ENCODE results near the gene APOBR. TPM values are rescaled to one million over a fixed set of nuclear protein-coding genes. Genes with fewer than 3 reads are reported as not detected.

Gene APOBR
- total and polyA plus RNA-seq, 2 of the 13 experiments (the other 11 are each of a cell fraction or from before 2014, with no cell fraction given): 0.03 TPM; not detected in 1

GRCh38 chr16:28531777-28532744 is 37.6 kb downstream of the APOBR start (continued):
- TF ChIP-seq NR2C2 (CRISPR knock-in tag; IDR thresholded peaks at IDR 0.05; ENCODE audit: borderline replicate concordance): no peak
- TF ChIP-seq REXO4 (CRISPR knock-in tag; IDR thresholded peaks at IDR 0.05; ENCODE audit: borderline replicate concordance): no peak
- TF ChIP-seq TFDP1 (CRISPR knock-in tag; IDR thresholded peaks at IDR 0.05; ENCODE audit: borderline replicate concordance): no peak
- no peak for TF ChIP-seq ZNF75D (CRISPR knock-in tag; IDR thresholded peaks at IDR 0.05; ENCODE audit: borderline replicate concordance)
- TF ChIP-seq ZNF224 (CRISPR knock-in tag; IDR thresholded peaks at IDR 0.05): no peak
- peak; percentile 40; the same call in 1 of the 2 replicates for TF ChIP-seq ZFX (CRISPR knock-in tag; IDR thresholded peaks at IDR 0.05; ENCODE audit: low read depth)
- TF ChIP-seq ZNF550 (CRISPR knock-in tag; IDR thresholded peaks at IDR 0.05; ENCODE audit: borderline replicate concordance): no peak
- TF ChIP-seq, protein P1, sequence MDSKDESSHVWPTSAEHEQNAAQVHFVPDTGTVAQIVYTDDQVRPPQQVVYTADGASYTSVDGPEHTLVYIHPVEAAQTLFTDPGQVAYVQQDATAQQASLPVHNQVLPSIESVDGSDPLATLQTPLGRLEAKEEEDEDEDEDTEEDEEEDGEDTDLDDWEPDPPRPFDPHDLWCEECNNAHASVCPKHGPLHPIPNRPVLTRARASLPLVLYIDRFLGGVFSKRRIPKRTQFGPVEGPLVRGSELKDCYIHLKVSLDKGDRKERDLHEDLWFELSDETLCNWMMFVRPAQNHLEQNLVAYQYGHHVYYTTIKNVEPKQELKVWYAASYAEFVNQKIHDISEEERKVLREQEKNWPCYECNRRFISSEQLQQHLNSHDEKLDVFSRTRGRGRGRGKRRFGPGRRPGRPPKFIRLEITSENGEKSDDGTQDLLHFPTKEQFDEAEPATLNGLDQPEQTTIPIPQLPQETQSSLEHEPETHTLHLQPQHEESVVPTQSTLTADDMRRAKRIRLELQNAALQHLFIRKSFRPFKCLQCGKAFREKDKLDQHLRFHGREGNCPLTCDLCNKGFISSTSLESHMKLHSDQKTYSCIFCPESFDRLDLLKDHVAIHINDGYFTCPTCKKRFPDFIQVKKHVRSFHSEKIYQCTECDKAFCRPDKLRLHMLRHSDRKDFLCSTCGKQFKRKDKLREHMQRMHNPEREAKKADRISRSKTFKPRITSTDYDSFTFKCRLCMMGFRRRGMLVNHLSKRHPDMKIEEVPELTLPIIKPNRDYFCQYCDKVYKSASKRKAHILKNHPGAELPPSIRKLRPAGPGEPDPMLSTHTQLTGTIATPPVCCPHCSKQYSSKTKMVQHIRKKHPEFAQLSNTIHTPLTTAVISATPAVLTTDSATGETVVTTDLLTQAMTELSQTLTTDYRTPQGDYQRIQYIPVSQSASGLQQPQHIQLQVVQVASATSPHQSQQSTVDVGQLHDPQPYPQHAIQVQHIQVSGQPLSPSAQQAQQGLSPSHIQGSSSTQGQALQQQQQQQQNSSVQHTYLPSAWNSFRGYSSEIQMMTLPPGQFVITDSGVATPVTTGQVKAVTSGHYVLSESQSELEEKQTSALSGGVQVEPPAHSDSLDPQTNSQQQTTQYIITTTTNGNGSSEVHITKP (CRISPR knock-in tag; IDR thresholded peaks at IDR 0.05; ENCODE audit: low read depth): no peak; the same call in 1 of the 2 replicates
- no peak for TF ChIP-seq ATF6 (CRISPR knock-in tag; conservative IDR thresholded peaks at IDR 0.05)
- TF ChIP-seq POLR2G (IDR thresholded peaks at IDR 0.05; ENCODE audit: low read depth, low read length): peak; percentile 41; the same call in 1 of the 2 replicates
- TF ChIP-seq, protein P2, sequence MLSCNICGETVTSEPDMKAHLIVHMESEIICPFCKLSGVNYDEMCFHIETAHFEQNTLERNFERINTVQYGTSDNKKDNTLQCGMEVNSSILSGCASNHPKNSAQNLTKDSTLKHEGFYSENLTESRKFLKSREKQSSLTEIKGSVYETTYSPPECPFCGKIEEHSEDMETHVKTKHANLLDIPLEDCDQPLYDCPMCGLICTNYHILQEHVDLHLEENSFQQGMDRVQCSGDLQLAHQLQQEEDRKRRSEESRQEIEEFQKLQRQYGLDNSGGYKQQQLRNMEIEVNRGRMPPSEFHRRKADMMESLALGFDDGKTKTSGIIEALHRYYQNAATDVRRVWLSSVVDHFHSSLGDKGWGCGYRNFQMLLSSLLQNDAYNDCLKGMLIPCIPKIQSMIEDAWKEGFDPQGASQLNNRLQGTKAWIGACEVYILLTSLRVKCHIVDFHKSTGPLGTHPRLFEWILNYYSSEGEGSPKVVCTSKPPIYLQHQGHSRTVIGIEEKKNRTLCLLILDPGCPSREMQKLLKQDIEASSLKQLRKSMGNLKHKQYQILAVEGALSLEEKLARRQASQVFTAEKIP (CRISPR knock-in tag; IDR thresholded peaks at IDR 0.05; ENCODE audit: borderline replicate concordance): no peak
- no peak for TF ChIP-seq ZXDC (CRISPR knock-in tag; IDR thresholded peaks at IDR 0.05)
- TF ChIP-seq DNMT1 (CRISPR knock-in tag; IDR thresholded peaks at IDR 0.05): no peak
- no peak for TF ChIP-seq ZSCAN22 (CRISPR knock-in tag; IDR thresholded peaks at IDR 0.05)
- no peak for TF ChIP-seq RBM39 (IDR thresholded peaks at IDR 0.05; ENCODE audit: low read depth, low read length, poor library complexity, severe bottlenecking)

All from HepG2 (cell line).